ENCODE measurements around the gene AP2A2. TPM values are rescaled to one million over a fixed set of nuclear protein-coding genes. Genes with fewer than 3 reads are reported as not detected.

Gene AP2A2
- total RNA-seq, 3 donors from 2014 or later: 44.6 to 112 (median 54.7) TPM

DNA sequence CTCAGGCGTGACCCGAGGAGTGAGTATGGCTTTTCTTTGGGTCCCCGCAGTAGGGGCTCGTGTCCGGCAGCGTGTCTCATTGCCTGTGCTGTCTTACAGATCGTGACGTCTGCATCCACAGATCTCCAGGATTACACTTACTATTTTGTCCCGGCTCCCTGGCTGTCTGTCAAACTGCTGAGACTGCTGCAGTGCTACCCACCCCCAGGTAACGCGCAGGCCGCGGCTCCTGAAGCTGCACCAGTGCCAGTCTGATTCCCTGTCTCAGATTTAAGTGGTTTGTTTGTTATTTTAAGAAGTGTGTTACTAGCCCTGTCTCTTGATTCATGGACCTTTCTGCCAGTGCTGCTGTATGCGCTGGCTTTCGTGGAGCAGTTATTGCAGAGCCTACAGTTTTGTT, 58.9 kb downstream of the AP2A2 start:
- H3K27me3 ChIP-seq: no peaks in the 10 kb centered on the region
- H3K4me3 ChIP-seq: no peak overlapping the region
- intact Hi-C loops (cut with DNase I; ENCODE audit: low total_unique reads): loop anchor here (10.0 kb wide), 1 partner anchor 120 kb away; no protein-coding TSS in a partner anchor
- TF ChIP-seq POLR2AphosphoS5 (IDR thresholded peaks at IDR 0.05) (no peak), POLR2A (IDR thresholded peaks at IDR 0.05) (no peak)
- TF ChIP-seq, protein P1, sequence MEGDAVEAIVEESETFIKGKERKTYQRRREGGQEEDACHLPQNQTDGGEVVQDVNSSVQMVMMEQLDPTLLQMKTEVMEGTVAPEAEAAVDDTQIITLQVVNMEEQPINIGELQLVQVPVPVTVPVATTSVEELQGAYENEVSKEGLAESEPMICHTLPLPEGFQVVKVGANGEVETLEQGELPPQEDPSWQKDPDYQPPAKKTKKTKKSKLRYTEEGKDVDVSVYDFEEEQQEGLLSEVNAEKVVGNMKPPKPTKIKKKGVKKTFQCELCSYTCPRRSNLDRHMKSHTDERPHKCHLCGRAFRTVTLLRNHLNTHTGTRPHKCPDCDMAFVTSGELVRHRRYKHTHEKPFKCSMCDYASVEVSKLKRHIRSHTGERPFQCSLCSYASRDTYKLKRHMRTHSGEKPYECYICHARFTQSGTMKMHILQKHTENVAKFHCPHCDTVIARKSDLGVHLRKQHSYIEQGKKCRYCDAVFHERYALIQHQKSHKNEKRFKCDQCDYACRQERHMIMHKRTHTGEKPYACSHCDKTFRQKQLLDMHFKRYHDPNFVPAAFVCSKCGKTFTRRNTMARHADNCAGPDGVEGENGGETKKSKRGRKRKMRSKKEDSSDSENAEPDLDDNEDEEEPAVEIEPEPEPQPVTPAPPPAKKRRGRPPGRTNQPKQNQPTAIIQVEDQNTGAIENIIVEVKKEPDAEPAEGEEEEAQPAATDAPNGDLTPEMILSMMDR (IDR thresholded peaks at IDR 0.05): no peak
- no peak overlapping the region for H3K27ac ChIP-seq
- no peaks in the 10 kb centered on the region for H3K9me3 ChIP-seq
- H3K36me3 ChIP-seq: peaks cover 12% of the 10 kb centered on the region
- H3K4me1 ChIP-seq: no peaks in the 10 kb centered on the region
- DNase-seq (ENCODE audit: low spot score in 2 of 2): no peak

DNA sequence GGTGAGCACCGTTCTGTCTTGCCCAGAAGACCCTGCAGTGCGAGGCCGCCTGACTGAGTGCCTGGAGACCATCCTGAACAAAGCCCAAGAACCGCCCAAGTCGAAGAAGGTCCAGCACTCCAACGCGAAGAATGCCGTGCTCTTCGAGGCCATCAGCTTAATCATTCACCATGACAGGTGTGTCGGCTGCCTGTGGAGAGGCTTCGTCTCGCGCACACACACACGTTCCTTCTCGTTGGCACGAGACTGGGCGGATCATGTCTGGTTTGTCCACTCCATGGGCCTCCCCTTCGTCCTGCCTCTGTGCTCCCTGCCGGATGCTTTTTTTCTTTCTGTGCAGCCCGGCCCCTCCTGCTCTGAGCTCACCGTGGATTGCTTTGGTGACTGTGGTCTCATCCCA, 59.7 kb downstream of the AP2A2 start:
- no peaks in the 10 kb centered on the region for H3K4me1 ChIP-seq
- H3K4me3 ChIP-seq: no peak overlapping the region
- TF ChIP-seq POLR2AphosphoS5 (IDR thresholded peaks at IDR 0.05): no peak
- TF ChIP-seq, protein P1 (IDR thresholded peaks at IDR 0.05): no peak
- TF ChIP-seq POLR2A (IDR thresholded peaks at IDR 0.05): no peak
- no peak for DNase-seq (ENCODE audit: low spot score in 2 of 2)
- H3K27me3 ChIP-seq: no peaks in the 10 kb centered on the region
- no peak overlapping the region for H3K27ac ChIP-seq
- H3K36me3 ChIP-seq: peaks cover 12% of the 10 kb centered on the region
- no peaks in the 10 kb centered on the region for H3K9me3 ChIP-seq
- intact Hi-C loops (cut with DNase I; ENCODE audit: low total_unique reads): loop anchor here (10.0 kb wide), 1 partner anchor 121 kb away; no protein-coding TSS in a partner anchor

DNA sequence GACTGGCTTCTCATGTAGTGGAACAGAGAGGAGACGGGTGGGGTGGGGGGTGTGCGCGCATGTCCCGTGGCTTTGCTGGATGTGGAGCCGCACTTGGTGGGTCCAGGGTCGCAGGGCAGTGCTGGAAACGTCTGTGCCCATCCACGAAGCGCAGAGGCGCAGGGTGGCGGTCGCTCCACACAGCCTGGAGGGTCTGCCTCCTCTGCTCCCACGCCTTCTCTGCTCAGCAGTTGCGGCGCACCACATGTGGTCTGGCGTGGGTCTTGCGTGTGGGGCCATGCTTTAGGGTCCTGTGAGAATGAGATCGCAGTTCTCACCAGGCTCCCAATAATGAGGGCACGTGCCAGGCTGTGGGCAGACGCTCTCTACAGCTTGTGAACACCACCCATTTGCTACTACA, 60.2 kb downstream of the AP2A2 start:
- Histone ChIP-seq H3K36me3 (peaks cover 12% of the 10 kb centered on the region), H3K4me1 (no peaks in the 10 kb centered on the region), H3K27ac (peak overlapping the region in 1 of 2 donors; percentile 4), H3K4me3 (no peak overlapping the region), H3K27me3 (no peaks in the 10 kb centered on the region), H3K9me3 (no peaks in the 10 kb centered on the region)
- TF ChIP-seq POLR2A (IDR thresholded peaks at IDR 0.05) (no peak), POLR2AphosphoS5 (IDR thresholded peaks at IDR 0.05) (no peak)
- TF ChIP-seq, protein P1 (IDR thresholded peaks at IDR 0.05): no peak
- intact Hi-C loops (cut with DNase I; ENCODE audit: low total_unique reads): loop anchor here (10.0 kb wide), 1 partner anchor 121 kb away; no protein-coding TSS in a partner anchor
- no peak for DNase-seq (ENCODE audit: low spot score in 2 of 2)

DNA sequence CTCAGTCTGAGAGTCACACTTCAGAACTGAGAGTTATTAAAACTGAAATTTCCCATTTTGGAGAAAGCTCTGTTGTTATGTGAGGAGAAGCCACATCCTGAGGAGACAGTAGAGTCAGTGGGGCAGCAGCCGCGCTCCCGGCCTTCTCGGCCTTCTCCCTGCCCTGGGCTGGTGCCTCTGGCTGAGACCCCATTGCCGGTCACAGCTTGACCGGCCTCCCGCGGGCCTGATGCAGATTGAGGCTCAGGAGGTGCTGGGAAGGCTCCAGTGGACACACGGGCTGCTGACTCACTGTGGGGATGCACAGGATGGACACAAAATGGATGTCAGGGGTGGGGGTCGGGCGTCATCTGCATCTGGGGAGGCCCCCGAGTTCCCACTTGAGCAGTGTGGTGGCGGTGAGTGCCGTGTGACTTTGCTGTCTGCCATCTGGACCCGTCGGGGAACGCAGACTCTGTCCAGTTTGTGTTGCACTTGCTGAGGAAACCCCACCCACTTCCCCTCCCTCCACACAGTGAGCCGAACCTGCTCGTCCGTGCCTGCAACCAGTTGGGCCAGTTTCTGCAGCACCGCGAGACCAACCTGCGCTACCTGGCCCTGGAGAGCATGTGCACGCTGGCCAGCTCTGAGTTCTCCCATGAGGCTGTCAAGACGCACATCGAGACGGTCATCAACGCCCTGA, 60.7 kb downstream of the AP2A2 start:
- H3K27me3 ChIP-seq: no peaks in the 10 kb centered on the region
- intact Hi-C loops (cut with DNase I; ENCODE audit: low total_unique reads): loop anchor here (10.0 kb wide), 1 partner anchor 122 kb away; no protein-coding TSS in a partner anchor
- DNase-seq (ENCODE audit: low spot score in 2 of 2): peak; percentile 68 to 87
- H3K36me3 ChIP-seq: peaks cover 11% of the 10 kb centered on the region
- no peak overlapping the region for H3K4me3 ChIP-seq
- no peak for TF ChIP-seq POLR2A (IDR thresholded peaks at IDR 0.05)
- TF ChIP-seq POLR2AphosphoS5 (IDR thresholded peaks at IDR 0.05): no peak
- TF ChIP-seq, protein P1 (IDR thresholded peaks at IDR 0.05): no peak
- no peaks in the 10 kb centered on the region for H3K4me1 ChIP-seq
- H3K27ac ChIP-seq: peak overlapping the region in 1 of 2 donors; percentile 4
- no peaks in the 10 kb centered on the region for H3K9me3 ChIP-seq

DNA sequence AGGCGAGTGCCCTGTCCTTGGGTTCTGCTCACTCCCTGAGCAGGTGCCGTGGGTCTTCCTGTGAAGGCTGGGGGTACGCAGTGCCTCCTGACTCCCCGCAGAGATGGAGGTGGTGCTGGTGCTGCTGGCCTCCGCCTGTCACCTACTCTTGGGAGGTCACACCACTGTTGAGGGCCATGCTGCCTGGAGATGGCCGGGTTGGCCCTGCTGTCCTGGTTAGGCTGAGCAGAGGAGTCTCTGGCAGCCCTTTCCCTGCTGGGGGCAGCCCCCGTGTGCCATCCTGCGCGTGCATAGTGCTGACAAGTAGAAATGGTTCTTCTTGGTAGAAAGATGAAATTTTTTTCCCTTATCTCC, 61.3 kb downstream of the AP2A2 start:
- Histone ChIP-seq H3K4me1 (no peaks in the 10 kb centered on the region), H3K36me3 (peaks cover 6% of the 10 kb centered on the region), H3K4me3 (no peak overlapping the region), H3K9me3 (no peaks in the 10 kb centered on the region), H3K27ac (no peak overlapping the region), H3K27me3 (no peaks in the 10 kb centered on the region)
- TF ChIP-seq, protein P1 (IDR thresholded peaks at IDR 0.05): no peak
- TF ChIP-seq POLR2AphosphoS5 (IDR thresholded peaks at IDR 0.05) (no peak), POLR2A (IDR thresholded peaks at IDR 0.05) (no peak)
- DNase-seq (ENCODE audit: low spot score in 2 of 2): no peak
- intact Hi-C loops (cut with DNase I; ENCODE audit: low total_unique reads): loop anchor here (10.0 kb wide), 1 partner anchor 122 kb away; no protein-coding TSS in a partner anchor

Measured in breast epithelium (tissue), 4 donors.